Vagina (tissue), 2 donors: ENCODE data around the gene SARS1. TPM values are rescaled to one million over a fixed set of nuclear protein-coding genes. Genes with fewer than 3 reads are reported as not detected.

ENCODE experiments used
- DNase-seq, 2 donors: peaks; one replicate each; pipeline ENCODE4 v3.0.0-alpha.2; 2017; ENCODE audit errors: extremely low spot score in 2 of 2
- H3K27ac ChIP-seq: fragments of 200-600 bp; sonication (generic); one replicate; pipeline ENCODE4 v1.5.1; 2019
- H3K27me3 ChIP-seq: fragments of 200-600 bp; sonication (generic); one replicate; pipeline ENCODE4 v1.5.1; 2019
- H3K36me3 ChIP-seq, 2 donors: fragments of 200-600 bp; sonication (generic); one replicate each; pipeline ENCODE4 v1.5.1; 2017 to 2019
- H3K4me1 ChIP-seq: fragments of 200-600 bp; sonication (generic); one replicate; pipeline ENCODE4 v1.5.1; 2019
- H3K4me3 ChIP-seq, 2 donors: fragments of 200-600 bp; sonication (generic); 1 replicate in 1 of 2; 2 replicates in 1 of 2; pipeline ENCODE4 v1.5.1; 2016 to 2019
- H3K9me3 ChIP-seq: fragments of 200-600 bp; sonication (generic); one replicate; pipeline ENCODE4 v1.5.1; 2019
- CTCF ChIP-seq, 3 experiments: fragments of 450-650 bp in 2 of 3; fragments of 200-600 bp in 1 of 3; sonication (generic) in 1 of 3; IDR thresholded peaks; one replicate each; pipeline ENCODE4 v1.5.1; 2017 to 2019; ENCODE audit warnings: antibody characterized with exemption in 3 of 3, mild to moderate bottlenecking in 2 of 3, moderate library complexity in 2 of 3
- POLR2A ChIP-seq, 2 donors: fragments of 450-650 bp; IDR thresholded peaks; one replicate each; pipeline ENCODE4 v1.6.1; 2017; ENCODE audit warnings: antibody characterized with exemption in 2 of 2, mild to moderate bottlenecking in 2 of 2, moderate library complexity in 2 of 2
- POLR2AphosphoS5 ChIP-seq, 2 donors: sonication (generic); formaldehyde crosslinking; IDR thresholded peaks; one replicate each; pipeline ENCODE4 v1.9.0; 2017; ENCODE audit warnings: antibody characterized with exemption in 2 of 2, mild to moderate bottlenecking in 2 of 2, low read depth in 1 of 2; ENCODE audit not compliant: insufficient read depth in 1 of 2
- intact Hi-C: fragments of 100-400 bp; cut with DNase I; formaldehyde crosslinking; loops from one replicate; pipeline ENCODE4 v1.15.1; 2023
- total RNA-seq: library from RNA; depleted of rRNA; stranded (reverse); fragments of >200 nt; gene quantifications from one replicate; pipeline ENCODE4 v1.2.3, GENCODE V29; 2016

Gene SARS1
- total RNA-seq, 1 donor from 2014 or later: 135 TPM

- no peak for DNase-seq
- no peaks in the 10 kb centered on the region for H3K27me3 ChIP-seq
- intact Hi-C loops: no loop called here
- H3K4me1 ChIP-seq: peaks cover 4% of the 10 kb centered on the region
- H3K4me3 ChIP-seq: no peak overlapping the region
- TF ChIP-seq CTCF (IDR thresholded peaks at IDR 0.05) (no peak), POLR2A (IDR thresholded peaks at IDR 0.05) (no peak), POLR2AphosphoS5 (IDR thresholded peaks at IDR 0.05; ENCODE audit: insufficient read depth in 1 of 2, low read depth in 1 of 2) (no peak)
- no peaks in the 10 kb centered on the region for H3K9me3 ChIP-seq
- no peaks in the 10 kb centered on the region for H3K36me3 ChIP-seq
- H3K27ac ChIP-seq: no peak overlapping the region
Observed at GRCh38 chr1:109192433-109192832, 21.3 kb upstream of the SARS1 start.

GRCh38 chr1:109193653-109194590 lies 19.8 kb upstream of the SARS1 start:
- H3K4me1 ChIP-seq: peaks cover 16% of the 10 kb centered on the region
- no peak overlapping the region for H3K4me3 ChIP-seq
- H3K36me3 ChIP-seq: no peaks in the 10 kb centered on the region
- H3K27ac ChIP-seq: no peak overlapping the region
- no peak for DNase-seq
- no peaks in the 10 kb centered on the region for H3K27me3 ChIP-seq
- intact Hi-C loops: no loop called here
- TF ChIP-seq POLR2AphosphoS5 (IDR thresholded peaks at IDR 0.05; ENCODE audit: insufficient read depth in 1 of 2, low read depth in 1 of 2): no peak
- no peaks in the 10 kb centered on the region for H3K9me3 ChIP-seq

GRCh38 chr1:109197158-109198042 lies 16.3 kb upstream of the SARS1 start:
- Histone ChIP-seq H3K9me3 (no peaks in the 10 kb centered on the region), H3K27me3 (no peaks in the 10 kb centered on the region), H3K27ac (peak overlapping the region; percentile 28), H3K4me1 (peaks cover 16% of the 10 kb centered on the region), H3K4me3 (no peak overlapping the region), H3K36me3 (no peaks in the 10 kb centered on the region)
- intact Hi-C loops: no loop called here
- DNase-seq: no peak
- TF ChIP-seq POLR2AphosphoS5 (IDR thresholded peaks at IDR 0.05; ENCODE audit: insufficient read depth in 1 of 2, low read depth in 1 of 2) (no peak), CTCF (IDR thresholded peaks at IDR 0.05) (no peak), POLR2A (IDR thresholded peaks at IDR 0.05) (no peak)

- Histone ChIP-seq H3K36me3 (no peaks in the 10 kb centered on the region), H3K9me3 (no peaks in the 10 kb centered on the region), H3K4me1 (peaks cover 16% of the 10 kb centered on the region), H3K4me3 (no peak overlapping the region), H3K27ac (peak overlapping the region; percentile 28), H3K27me3 (no peaks in the 10 kb centered on the region)
- no peak for DNase-seq
- intact Hi-C loops: no loop called here
- no peak for TF ChIP-seq POLR2A (IDR thresholded peaks at IDR 0.05)
- TF ChIP-seq POLR2AphosphoS5 (IDR thresholded peaks at IDR 0.05; ENCODE audit: insufficient read depth in 1 of 2, low read depth in 1 of 2): no peak
Observed at GRCh38 chr1:109198043-109198695, 15.5 kb upstream of the SARS1 start.

- intact Hi-C loops: no loop called here
- Histone ChIP-seq H3K9me3 (no peaks in the 10 kb centered on the region), H3K36me3 (no peaks in the 10 kb centered on the region), H3K27ac (no peak overlapping the region), H3K4me1 (peaks cover 16% of the 10 kb centered on the region), H3K4me3 (no peak overlapping the region), H3K27me3 (no peaks in the 10 kb centered on the region)
- no peak for DNase-seq
- TF ChIP-seq POLR2AphosphoS5 (IDR thresholded peaks at IDR 0.05; ENCODE audit: insufficient read depth in 1 of 2, low read depth in 1 of 2) (no peak), CTCF (IDR thresholded peaks at IDR 0.05) (no peak), POLR2A (IDR thresholded peaks at IDR 0.05) (no peak)
Observed at GRCh38 chr1:109198745-109199144, 15.0 kb upstream of the SARS1 start.
